Sigmoid colon (tissue), 7 donors: Measurements from ENCODE around the gene JDP2. TPM values are rescaled to one million over a fixed set of nuclear protein-coding genes. Genes with fewer than 3 reads are reported as not detected.

Experiments used
- DNase-seq: peaks from one replicate; pipeline ENCODE4 v3.0.0-alpha.2; 2019
- H3K27ac ChIP-seq, 4 donors: fragments of 200-600 bp; sonication (generic); one replicate each; pipeline ENCODE4 v1.5.1; 2016 to 2019; ENCODE audit warnings: mild to moderate bottlenecking in 1 of 4
- H3K27me3 ChIP-seq, 3 donors: fragments of 200-600 bp; sonication (generic); one replicate each; pipeline ENCODE4 v1.5.1; 2019; ENCODE audit warnings: mild to moderate bottlenecking in 1 of 3
- H3K36me3 ChIP-seq, 4 donors: fragments of 200-600 bp; sonication (generic); one replicate each; pipeline ENCODE4 v1.5.1; 2016 to 2019
- H3K4me1 ChIP-seq, 4 donors: fragments of 200-600 bp; sonication (generic); one replicate each; pipeline ENCODE4 v1.5.1; 2017 to 2019
- H3K4me3 ChIP-seq, 4 donors: fragments of 200-600 bp; sonication (generic); one replicate each; pipeline ENCODE4 v1.5.1; 2017 to 2019; ENCODE audit warnings: mild to moderate bottlenecking in 2 of 4, moderate library complexity in 1 of 4
- H3K9me3 ChIP-seq, 4 donors: fragments of 200-600 bp in 3 of 4; sonication (generic) in 3 of 4; one replicate each; pipeline versions ENCODE4 v1.5.1 to v1.6.1; 2013 to 2019
- CTCF ChIP-seq, 4 experiments: fragments of 450-650 bp in 3 of 4; fragments of 200-600 bp in 1 of 4; IDR thresholded peaks; one replicate each; pipeline ENCODE4 v1.5.1; 2016 to 2019; ENCODE audit warnings: antibody characterized with exemption in 4 of 4, mild to moderate bottlenecking in 3 of 4, moderate library complexity in 2 of 4
- EP300 ChIP-seq, 4 donors: sonication (generic); formaldehyde crosslinking; IDR thresholded peaks; one replicate each; pipeline ENCODE4 v1.6.1; 2017; ENCODE audit warnings: antibody characterized with exemption in 4 of 4
- POLR2A ChIP-seq, 2 donors: fragments of 450-650 bp; IDR thresholded peaks; one replicate each; pipeline ENCODE4 v1.6.1; 2016; ENCODE audit warnings: antibody characterized with exemption in 2 of 2, mild to moderate bottlenecking in 2 of 2, moderate library complexity in 2 of 2
- POLR2AphosphoS5 ChIP-seq, 4 donors: sonication (generic); formaldehyde crosslinking; IDR thresholded peaks; one replicate each; pipeline ENCODE4 v1.6.1; 2017; ENCODE audit warnings: antibody characterized with exemption in 4 of 4
- WGBS, 2 donors: extraction: QIAGEN DNeasy Blood & Tissue Kit; methylation state at CpG; one replicate each; pipeline ENCODE4 v1.1.7; 2013; 5-methylcytosine and 5-hydroxymethylcytosine counted together
- intact Hi-C: fragments of 100-400 bp; cut with DNase I; formaldehyde crosslinking; loops from one replicate; pipeline ENCODE4 v1.15.1; 2023
- polyA plus RNA-seq, 3 donors: library from polyadenylated mRNA; stranded (reverse); fragments of 200-250 nt; gene quantifications; one replicate each; pipeline ENCODE4 v1.2.3, GENCODE V29; 2013
- total RNA-seq, 4 donors: library from RNA; depleted of rRNA; stranded (reverse); fragments of >200 nt; gene quantifications; one replicate each; pipeline ENCODE4 v1.1.0, GENCODE V29; 2016
- donor health status: healthy with polysubstance abuse.
- donor health status: Bipolar disorder and iron deficiency.
- donor health status: healthy.

The JDP2 gene
- total and polyA plus RNA-seq, 7 donors = 24.5 to 90.0 (median 54.9) TPM

- Histone ChIP-seq H3K27ac (no peak overlapping the region), H3K27me3 (no peaks in the 10 kb centered on the region), H3K4me3 (no peak overlapping the region), H3K4me1 (peaks cover 0 to 14% (median 10%) of the 10 kb centered on the region in 4 donors), H3K36me3 (peaks cover 0 to 19% (median 0%) of the 10 kb centered on the region in 4 donors), H3K9me3 (no peaks in the 10 kb centered on the region)
- no peak for TF ChIP-seq CTCF (IDR thresholded peaks at IDR 0.05)
- TF ChIP-seq POLR2A (IDR thresholded peaks at IDR 0.05) = no peak
- TF ChIP-seq EP300 (IDR thresholded peaks at IDR 0.05) = no peak
- TF ChIP-seq POLR2AphosphoS5 (IDR thresholded peaks at IDR 0.05) = no peak
- DNase-seq = no peak
- 96 to 99% methylated on average over 5 of the region's 5 CpGs for WGBS, 2 donors
- intact Hi-C loops = no loop called here
Measured at GRCh38 chr14:75477881-75478280, 50.1 kb downstream of the JDP2 start.

GRCh38 chr14:75479770-75480600, 52.2 kb downstream of the JDP2 start:
- Histone ChIP-seq H3K4me1 (peaks cover 0 to 14% (median 10%) of the 10 kb centered on the region in 4 donors), H3K4me3 (no peak overlapping the region), H3K9me3 (no peaks in the 10 kb centered on the region), H3K36me3 (no peaks in the 10 kb centered on the region), H3K27ac (no peak overlapping the region), H3K27me3 (no peaks in the 10 kb centered on the region)
- TF ChIP-seq POLR2AphosphoS5 (IDR thresholded peaks at IDR 0.05) = no peak
- TF ChIP-seq CTCF (IDR thresholded peaks at IDR 0.05) = no peak
- TF ChIP-seq POLR2A (IDR thresholded peaks at IDR 0.05) = no peak
- no peak for TF ChIP-seq EP300 (IDR thresholded peaks at IDR 0.05)
- DNase-seq = peak; percentile 45
- WGBS, 2 donors = 69 to 78% methylated on average over 11 of the region's 11 CpGs
- intact Hi-C loops = no loop called here

GRCh38 chr14:75482366-75482765, 54.5 kb downstream of the JDP2 start:
- no peak overlapping the region for H3K27ac ChIP-seq
- no peaks in the 10 kb centered on the region for H3K4me1 ChIP-seq
- TF ChIP-seq CTCF (IDR thresholded peaks at IDR 0.05) = no peak
- TF ChIP-seq EP300 (IDR thresholded peaks at IDR 0.05) = no peak
- TF ChIP-seq POLR2AphosphoS5 (IDR thresholded peaks at IDR 0.05) = no peak
- TF ChIP-seq POLR2A (IDR thresholded peaks at IDR 0.05) = no peak
- no peaks in the 10 kb centered on the region for H3K36me3 ChIP-seq
- intact Hi-C loops = no loop called here
- no peak for DNase-seq
- no peak overlapping the region for H3K4me3 ChIP-seq
- WGBS, 2 donors = 96% methylated on average over 4 of the region's 4 CpGs
- no peaks in the 10 kb centered on the region for H3K27me3 ChIP-seq
- H3K9me3 ChIP-seq = no peaks in the 10 kb centered on the region

- DNase-seq = no peak
- Histone ChIP-seq H3K27ac (no peak overlapping the region), H3K36me3 (no peaks in the 10 kb centered on the region), H3K27me3 (no peaks in the 10 kb centered on the region), H3K4me1 (no peaks in the 10 kb centered on the region), H3K9me3 (no peaks in the 10 kb centered on the region), H3K4me3 (no peak overlapping the region)
- intact Hi-C loops = loop anchor here (5.0 kb wide), 1 partner anchor 353 kb away; no protein-coding TSS in a partner anchor
- 31 to 75% methylated on average over 4 of the region's 4 CpGs for WGBS, 2 donors
- TF ChIP-seq POLR2A (IDR thresholded peaks at IDR 0.05) (no peak), POLR2AphosphoS5 (IDR thresholded peaks at IDR 0.05) (no peak), EP300 (IDR thresholded peaks at IDR 0.05) (no peak), CTCF (IDR thresholded peaks at IDR 0.05) (no peak)
Measured at GRCh38 chr14:75484711-75485429, 57.0 kb downstream of the JDP2 start.
